GM21576 (cell line): ENCODE results near the gene RAD50.
"Not testable (repeated sequence)": the region's sequence is repeated elsewhere in the genome, so short reads cannot be mapped to it uniquely, and the experiment has no call there.

Source experiments
- ATAC-seq: cut with Tn5 transposase; IDR thresholded peaks from one replicate; pipeline ENCODE4 v1.9.1; 2021; ENCODE audit warnings: mild to moderate bottlenecking, moderate library complexity; ENCODE audit not compliant: unreplicated experiment

Gene RAD50

GRCh38 chr5:132691755-132692631 is 135.2 kb downstream of the RAD50 start:
- ATAC-seq = not testable (repeated sequence)

GRCh38 chr5:132692632-132692967 is 135.8 kb downstream of the RAD50 start:
- no peak for ATAC-seq
